ENCODE results near the gene LTA4H. TPM values are rescaled to one million over a fixed set of nuclear protein-coding genes. Genes with fewer than 3 reads are reported as not detected.

Gene LTA4H
- total RNA-seq, 4 donors from 2014 or later = 52.9 to 121 (median 70.9) TPM

DNA sequence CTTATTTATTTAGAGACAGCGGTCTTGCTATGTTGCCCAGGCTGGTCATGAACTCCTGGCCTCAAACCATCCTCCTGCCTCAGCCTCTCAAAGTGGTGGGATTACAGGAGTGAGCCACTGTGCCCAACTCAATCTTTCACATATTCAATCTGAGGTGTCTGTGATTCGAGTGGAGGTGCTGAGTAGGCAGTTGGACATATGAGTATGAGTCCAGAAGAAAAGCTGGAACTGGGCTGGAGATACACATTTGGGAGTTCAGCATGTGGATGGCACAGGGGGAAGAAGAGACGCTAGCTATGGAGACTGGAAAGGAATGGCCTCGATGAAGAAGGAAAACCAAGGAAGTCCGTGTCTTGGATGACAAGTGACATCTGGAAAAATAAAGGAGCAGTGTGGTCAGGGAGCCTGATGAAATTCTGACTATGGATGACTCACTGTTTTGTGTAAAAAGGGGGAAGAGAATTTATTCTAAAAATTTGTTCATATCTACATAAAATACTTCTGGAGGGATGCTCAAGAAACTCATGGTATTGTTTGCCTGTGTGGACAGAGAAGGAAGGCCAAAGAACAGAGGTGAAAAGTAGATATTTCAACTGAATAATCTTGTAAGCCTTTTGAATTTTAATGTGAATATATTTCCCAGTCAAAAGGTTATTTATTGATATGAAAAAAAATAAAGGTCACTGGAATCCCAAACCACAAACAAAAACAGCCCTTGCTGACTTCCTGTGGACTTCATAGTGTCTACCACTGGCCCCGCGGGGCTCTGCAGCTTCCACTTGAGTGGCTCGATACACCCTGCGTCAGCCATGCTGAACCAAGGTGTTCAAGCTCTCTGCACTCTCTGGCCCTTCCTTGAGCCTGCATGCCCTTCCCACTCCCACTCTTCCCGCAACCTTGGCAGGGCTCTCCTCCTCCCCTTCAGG, 8.9 kb upstream of the LTA4H start:
- intact Hi-C loops (cut with DNase I; ENCODE audit: low total_unique reads) = no loop called here
- no peaks in the 10 kb centered on the region for H3K36me3 ChIP-seq
- DNase-seq = no peak
- H3K27me3 ChIP-seq = no peaks in the 10 kb centered on the region
- H3K9me3 ChIP-seq = no peaks in the 10 kb centered on the region
- H3K4me1 ChIP-seq = no peaks in the 10 kb centered on the region
- no peak for TF ChIP-seq CTCF (IDR thresholded peaks at IDR 0.05)
- no peak for TF ChIP-seq POLR2A (IDR thresholded peaks at IDR 0.05)
- H3K27ac ChIP-seq = no peak overlapping the region
- H3K4me3 ChIP-seq = no peak overlapping the region

- no peak overlapping the region for H3K4me3 ChIP-seq
- intact Hi-C loops (cut with DNase I; ENCODE audit: low total_unique reads) = no loop called here
- H3K27me3 ChIP-seq = no peaks in the 10 kb centered on the region
- DNase-seq = no peak
- no peaks in the 10 kb centered on the region for H3K9me3 ChIP-seq
- no peaks in the 10 kb centered on the region for H3K36me3 ChIP-seq
- H3K27ac ChIP-seq = no peak overlapping the region
- no peak for TF ChIP-seq CTCF (IDR thresholded peaks at IDR 0.05)
- TF ChIP-seq POLR2A (IDR thresholded peaks at IDR 0.05) = no peak
- H3K4me1 ChIP-seq = no peaks in the 10 kb centered on the region
Measured at GRCh38 chr12:96041181-96041580, 5.8 kb upstream of the LTA4H start.

- Histone ChIP-seq H3K36me3 (no peaks in the 10 kb centered on the region), H3K27ac (no peak overlapping the region), H3K4me3 (no peak overlapping the region), H3K27me3 (no peaks in the 10 kb centered on the region), H3K9me3 (no peaks in the 10 kb centered on the region), H3K4me1 (no peaks in the 10 kb centered on the region)
- DNase-seq = no peak
- intact Hi-C loops (cut with DNase I; ENCODE audit: low total_unique reads) = no loop called here
- TF ChIP-seq POLR2A (IDR thresholded peaks at IDR 0.05) (no peak), CTCF (IDR thresholded peaks at IDR 0.05) (no peak)
Measured at GRCh38 chr12:96040305-96041133, 5.1 kb upstream of the LTA4H start.

DNA sequence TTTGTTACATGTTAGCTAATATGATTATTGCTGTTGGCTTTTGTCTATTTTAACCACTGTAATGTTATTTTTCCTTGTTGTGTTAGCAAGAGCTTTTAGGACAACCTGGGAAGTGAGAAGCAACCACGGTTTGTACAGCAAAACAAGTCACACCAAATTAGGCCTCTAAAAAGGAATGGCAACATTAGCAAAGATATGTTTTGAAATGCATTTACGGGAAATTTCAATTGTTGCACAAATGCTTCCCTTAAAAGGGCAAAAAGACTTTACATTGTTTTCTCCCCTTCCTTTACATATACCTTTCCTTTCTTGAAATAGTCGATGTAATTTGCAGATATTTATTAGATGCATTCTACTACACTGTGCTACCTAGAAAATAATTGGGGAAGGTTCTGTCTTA, 4.1 kb upstream of the LTA4H start:
- intact Hi-C loops (cut with DNase I; ENCODE audit: low total_unique reads) = no loop called here
- Histone ChIP-seq H3K4me1 (no peaks in the 10 kb centered on the region), H3K27ac (no peak overlapping the region), H3K27me3 (no peaks in the 10 kb centered on the region), H3K36me3 (no peaks in the 10 kb centered on the region), H3K4me3 (no peak overlapping the region), H3K9me3 (no peaks in the 10 kb centered on the region)
- TF ChIP-seq POLR2A (IDR thresholded peaks at IDR 0.05) (no peak), CTCF (IDR thresholded peaks at IDR 0.05) (no peak)
- no peak for DNase-seq
